ENCODE measurements around the gene GRAMD2A.

Gene GRAMD2A

GRCh38 chr15:72230197-72231065 is 32.8 kb upstream of the GRAMD2A start (continued):
- TF ChIP-seq ZBTB44 (tag by site-specific recombination; IDR thresholded peaks at IDR 0.05), result no peak; the same call in 1 of the 2 replicates
- TF ChIP-seq ZNF311 (tag by site-specific recombination; IDR thresholded peaks at IDR 0.05; ENCODE audit: borderline replicate concordance), result no peak
- no peak for TF ChIP-seq ZNF426 (tag by site-specific recombination; IDR thresholded peaks at IDR 0.05)
- 0 out of 2 replicates have a peak, but pooled peaks have one; percentile 27 for TF ChIP-seq HOXC10 (CRISPR knock-in tag; IDR thresholded peaks at IDR 0.05)
- TF ChIP-seq ZNF664 (tag by site-specific recombination; IDR thresholded peaks at IDR 0.05), result no peak
- TF ChIP-seq ZNF529 (tag by site-specific recombination; IDR thresholded peaks at IDR 0.05; ENCODE audit: insufficient replicate concordance), result no peak
- peak; percentile 91 for TF ChIP-seq ZNF610 (tag by site-specific recombination; IDR thresholded peaks at IDR 0.05; ENCODE audit: borderline replicate concordance)
- TF ChIP-seq ZFP41 (tag by site-specific recombination; IDR thresholded peaks at IDR 0.05; ENCODE audit: borderline replicate concordance), result peak; percentile 55; the same call in 1 of the 2 replicates
- no peak for TF ChIP-seq ZNF16 (tag by site-specific recombination; IDR thresholded peaks at IDR 0.05; ENCODE audit: low read depth)
- TF ChIP-seq KLF16 (tag by site-specific recombination; IDR thresholded peaks at IDR 0.05), result peak; percentile 100
- TF ChIP-seq ZNF837 (tag by site-specific recombination; IDR thresholded peaks at IDR 0.05), result peak; percentile 85; the same call in 1 of the 2 replicates
- TF ChIP-seq ZNF138 (tag by site-specific recombination; IDR thresholded peaks at IDR 0.05; ENCODE audit: borderline replicate concordance), result no peak
- TF ChIP-seq ZNF266 (tag by site-specific recombination; IDR thresholded peaks at IDR 0.05; ENCODE audit: low read depth), result no peak
- no peak for TF ChIP-seq ZNF416 (tag by site-specific recombination; IDR thresholded peaks at IDR 0.05)
- TF ChIP-seq ZEB2 (tag by site-specific recombination; IDR thresholded peaks at IDR 0.05), result peak; percentile 97
- TF ChIP-seq GLI2 (tag by site-specific recombination; IDR thresholded peaks at IDR 0.05; ENCODE audit: borderline replicate concordance, low read depth), result no peak
- TF ChIP-seq ZBTB8A (tag by site-specific recombination; IDR thresholded peaks at IDR 0.05), result peak; percentile 95
- TF ChIP-seq, protein P1, sequence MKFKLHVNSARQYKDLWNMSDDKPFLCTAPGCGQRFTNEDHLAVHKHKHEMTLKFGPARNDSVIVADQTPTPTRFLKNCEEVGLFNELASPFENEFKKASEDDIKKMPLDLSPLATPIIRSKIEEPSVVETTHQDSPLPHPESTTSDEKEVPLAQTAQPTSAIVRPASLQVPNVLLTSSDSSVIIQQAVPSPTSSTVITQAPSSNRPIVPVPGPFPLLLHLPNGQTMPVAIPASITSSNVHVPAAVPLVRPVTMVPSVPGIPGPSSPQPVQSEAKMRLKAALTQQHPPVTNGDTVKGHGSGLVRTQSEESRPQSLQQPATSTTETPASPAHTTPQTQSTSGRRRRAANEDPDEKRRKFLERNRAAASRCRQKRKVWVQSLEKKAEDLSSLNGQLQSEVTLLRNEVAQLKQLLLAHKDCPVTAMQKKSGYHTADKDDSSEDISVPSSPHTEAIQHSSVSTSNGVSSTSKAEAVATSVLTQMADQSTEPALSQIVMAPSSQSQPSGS (tag by site-specific recombination; IDR thresholded peaks at IDR 0.05; ENCODE audit: low read depth), result no peak
- no peak for TF ChIP-seq ZNF514 (tag by site-specific recombination; IDR thresholded peaks at IDR 0.05)
- TF ChIP-seq SP3 (tag by site-specific recombination; IDR thresholded peaks at IDR 0.05), result peak; percentile 94
- TF ChIP-seq ZNF184 (tag by site-specific recombination; IDR thresholded peaks at IDR 0.05), result peak; percentile 85
- TF ChIP-seq ZNF571 (tag by site-specific recombination; IDR thresholded peaks at IDR 0.05), result no peak
- peak; percentile 75 for TF ChIP-seq ZNF596 (tag by site-specific recombination; IDR thresholded peaks at IDR 0.05)
- no peak for TF ChIP-seq ZNF518A (tag by site-specific recombination; conservative IDR thresholded peaks at IDR 0.05; ENCODE audit: low read depth)
- peak; percentile 92 for TF ChIP-seq ZSCAN30 (tag by site-specific recombination; IDR thresholded peaks at IDR 0.05)
- no peak for TF ChIP-seq HOXA7 (CRISPR knock-in tag; IDR thresholded peaks at IDR 0.05; ENCODE audit: borderline replicate concordance)
- no peak for TF ChIP-seq SETDB1 (IDR thresholded peaks at IDR 0.05; ENCODE audit: insufficient read length, low read length)
- peak; percentile 99 for TF ChIP-seq MZF1 (tag by site-specific recombination; IDR thresholded peaks at IDR 0.05; ENCODE audit: borderline replicate concordance)
- TF ChIP-seq ZNF449 (tag by site-specific recombination; IDR thresholded peaks at IDR 0.05), result peak; percentile 75
- peak; percentile 99 for TF ChIP-seq ZBTB1 (tag by site-specific recombination; IDR thresholded peaks at IDR 0.05)
- peak; percentile 63 for TF ChIP-seq ZBTB20 (tag by site-specific recombination; IDR thresholded peaks at IDR 0.05)

Measured in HEK293 (cell line).